Measurements from ENCODE around the gene RANBP3. TPM values are rescaled to one million over a fixed set of nuclear protein-coding genes. Genes with fewer than 3 reads are reported as not detected.

Gene RANBP3
- total and polyA plus RNA-seq, 2 of the 8 experiments (the other 6 are each of a cell fraction or from before 2014, with no cell fraction given), result 95.4 to 122 TPM

- TF ChIP-seq USF2 (IDR thresholded peaks at IDR 0.05; ENCODE audit: low read length), result no peak
- TF ChIP-seq GTF2F1 (IDR thresholded peaks at IDR 0.05; ENCODE audit: borderline replicate concordance, low read depth, low read length), result no peak
Measured at GRCh38 chr19:5908773-5909442, 69.0 kb downstream of the RANBP3 start (continued).

Data from H1 (cell line).